Endodermal cell (in vitro differentiated cells): ENCODE measurements around the gene KDM8. TPM values are rescaled to one million over a fixed set of nuclear protein-coding genes. Genes with fewer than 3 reads are reported as not detected.
A peak's percentile ranks its signal among the peaks of the same experiment; 100 is the strongest.

Experiments
- DNase-seq: peaks from one replicate; pipeline ENCODE4 v3.0.0-alpha.2; 2017
- H3K27ac ChIP-seq: 2 replicates; pipeline ENCODE4 v1.5.1; 2013; ENCODE audit warnings: mild to moderate bottlenecking, low read depth, low read length, moderate library complexity
- H3K27me3 ChIP-seq: 2 replicates; pipeline ENCODE4 v1.6.1; 2013; ENCODE audit warnings: mild to moderate bottlenecking, low read length, moderate library complexity; ENCODE audit not compliant: insufficient read depth, control insufficient read depth, poor library complexity, severe bottlenecking
- H3K36me3 ChIP-seq: 2 replicates; pipeline ENCODE4 v1.7.0; 2013; ENCODE audit warnings: mild to moderate bottlenecking, low read length, moderate library complexity; ENCODE audit not compliant: control insufficient read depth, insufficient read depth
- H3K4me1 ChIP-seq: one replicate; pipeline ENCODE4 v1.7.0; 2013; ENCODE audit warnings: low read length; ENCODE audit not compliant: control insufficient read depth, insufficient read depth
- H3K4me3 ChIP-seq: 2 replicates; pipeline ENCODE4 v1.5.1; 2013; ENCODE audit warnings: mild to moderate bottlenecking, low read length, moderate library complexity
- H3K9ac ChIP-seq: 2 replicates; pipeline ENCODE4 v1.6.1; 2013; ENCODE audit warnings: mild to moderate bottlenecking, low read length, moderate library complexity; ENCODE audit not compliant: poor library complexity, severe bottlenecking; ENCODE audit errors: extremely low read depth
- H3K9me3 ChIP-seq: 2 replicates; pipeline ENCODE4 v1.6.1; 2013; ENCODE audit warnings: mild to moderate bottlenecking, low read length, moderate library complexity; ENCODE audit not compliant: control insufficient read depth
- H3K27ac Mint-ChIP-seq: 2 replicates; pipeline ENCODE4 v1.8.0; 2020; ENCODE audit warnings: mixed read lengths
- H3K27me3 Mint-ChIP-seq: 2 replicates; pipeline ENCODE4 v1.8.0; 2021; ENCODE audit warnings: mild to moderate bottlenecking, mixed read lengths; ENCODE audit not compliant: insufficient read depth
- H3K36me3 Mint-ChIP-seq: 2 replicates; pipeline ENCODE4 v1.8.0; 2020; ENCODE audit warnings: low read depth, mixed read lengths
- H3K4me1 Mint-ChIP-seq: 2 replicates; pipeline ENCODE4 v1.8.0; 2020; ENCODE audit warnings: mixed read lengths
- H3K4me3 Mint-ChIP-seq: 2 replicates; pipeline ENCODE4 v1.8.0; 2020; ENCODE audit warnings: mild to moderate bottlenecking, moderate library complexity, mixed read lengths
- H3K9me3 Mint-ChIP-seq: 2 replicates; pipeline ENCODE4 v1.8.0; 2020; ENCODE audit warnings: mild to moderate bottlenecking, mixed read lengths
- WGBS, 2 experiments: methylation state at CpG; one replicate each; pipeline versions ENCODE4 v1.1.5 to v1.1.7; 2013; ENCODE audit warnings: missing lambda C conversion rate in 2 of 2, mixed read lengths in 1 of 2; ENCODE audit not compliant: insufficient coverage in 1 of 2, insufficient read length in 1 of 2; 5-methylcytosine and 5-hydroxymethylcytosine counted together
- total RNA-seq, 2 donors: library from RNA; stranded (reverse); fragmentation: NEBNext Ultra II Directional in 1 of 2; extraction: Animal tissue kit (Norgen Biotek cat#: 25700) in 1 of 2; gene quantifications; 2 replicates in 1 of 2; 3 replicates in 1 of 2; pipeline ENCODE4 v1.2.1, GENCODE V29; 2021
- TF ChIP-seq, protein P1 (sequence below): fragments of 200-600 bp; sonication (generic); conservative IDR thresholded peaks from 2 replicates; pipeline ENCODE4 v1.5.0; 2021; ENCODE audit warnings: antibody characterized with exemption, mild to moderate bottlenecking

The KDM8 gene
- total RNA-seq, 2 donors from 2014 or later = 11.0 to 12.1 TPM

DNA sequence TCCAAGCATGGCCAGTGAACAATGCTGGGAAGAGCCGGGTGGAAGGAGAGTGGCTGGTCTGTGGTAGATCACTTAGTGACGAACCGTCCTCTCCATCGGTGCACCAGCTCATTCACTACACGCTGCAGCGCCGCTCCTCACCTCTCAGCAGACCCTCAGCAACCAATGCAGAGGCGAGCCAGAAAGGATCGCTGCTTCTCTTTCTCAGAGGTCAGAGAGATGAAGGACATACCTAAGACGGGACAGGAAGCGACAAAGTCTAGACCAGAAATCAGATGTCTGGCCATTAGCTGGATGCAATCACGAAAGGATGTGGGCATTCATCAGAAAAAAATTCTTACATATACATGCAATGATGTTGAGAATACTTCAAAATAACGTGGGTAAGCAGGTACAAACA, 38.3 kb downstream of the KDM8 start:
- H3K4me1 ChIP-seq = no peaks in the 10 kb centered on the region
- TF ChIP-seq, protein P1, sequence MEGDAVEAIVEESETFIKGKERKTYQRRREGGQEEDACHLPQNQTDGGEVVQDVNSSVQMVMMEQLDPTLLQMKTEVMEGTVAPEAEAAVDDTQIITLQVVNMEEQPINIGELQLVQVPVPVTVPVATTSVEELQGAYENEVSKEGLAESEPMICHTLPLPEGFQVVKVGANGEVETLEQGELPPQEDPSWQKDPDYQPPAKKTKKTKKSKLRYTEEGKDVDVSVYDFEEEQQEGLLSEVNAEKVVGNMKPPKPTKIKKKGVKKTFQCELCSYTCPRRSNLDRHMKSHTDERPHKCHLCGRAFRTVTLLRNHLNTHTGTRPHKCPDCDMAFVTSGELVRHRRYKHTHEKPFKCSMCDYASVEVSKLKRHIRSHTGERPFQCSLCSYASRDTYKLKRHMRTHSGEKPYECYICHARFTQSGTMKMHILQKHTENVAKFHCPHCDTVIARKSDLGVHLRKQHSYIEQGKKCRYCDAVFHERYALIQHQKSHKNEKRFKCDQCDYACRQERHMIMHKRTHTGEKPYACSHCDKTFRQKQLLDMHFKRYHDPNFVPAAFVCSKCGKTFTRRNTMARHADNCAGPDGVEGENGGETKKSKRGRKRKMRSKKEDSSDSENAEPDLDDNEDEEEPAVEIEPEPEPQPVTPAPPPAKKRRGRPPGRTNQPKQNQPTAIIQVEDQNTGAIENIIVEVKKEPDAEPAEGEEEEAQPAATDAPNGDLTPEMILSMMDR = no peak
- H3K27me3 Mint-ChIP-seq = no peaks in the 10 kb centered on the region
- H3K9ac ChIP-seq = no peak overlapping the region
- whole genome bisulfite sequencing, 2 experiments = 83 to 85% methylated on average over 11 to 13 of the region's 13 CpGs
- H3K27ac ChIP-seq = no peak overlapping the region
- H3K36me3 Mint-ChIP-seq = no peaks in the 10 kb centered on the region
- DNase-seq = no peak
- no peaks in the 10 kb centered on the region for H3K27me3 ChIP-seq
- H3K9me3 ChIP-seq = no peaks in the 10 kb centered on the region
- no peak overlapping the region for H3K4me3 Mint-ChIP-seq
- H3K27ac Mint-ChIP-seq = no peak overlapping the region
- H3K36me3 ChIP-seq = no peaks in the 10 kb centered on the region
- H3K4me3 ChIP-seq = no peak overlapping the region
- H3K4me1 Mint-ChIP-seq = peaks cover 13% of the 10 kb centered on the region
- H3K9me3 Mint-ChIP-seq = no peaks in the 10 kb centered on the region

DNA sequence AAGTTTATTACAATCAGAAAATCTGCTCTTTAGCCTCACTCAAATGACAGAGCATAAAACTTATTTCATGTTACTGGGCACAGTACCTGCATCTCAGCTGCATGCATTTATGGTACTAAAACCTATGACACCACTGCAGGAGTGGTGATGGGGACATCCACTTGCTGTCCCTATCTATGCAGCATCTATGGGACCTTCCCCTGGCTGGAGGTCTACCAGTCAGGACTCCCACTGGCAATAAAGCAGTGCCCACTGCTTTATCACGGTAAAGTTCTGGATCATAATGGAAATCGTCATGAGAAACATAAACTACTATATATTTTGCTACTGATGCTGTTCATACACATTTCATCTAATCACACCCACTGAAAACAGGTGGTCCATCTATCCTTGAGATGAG, 39.1 kb downstream of the KDM8 start:
- WGBS, 2 experiments = 95 to 100% methylated on average over 2 of the region's 2 CpGs
- H3K9ac ChIP-seq = no peak overlapping the region

DNA sequence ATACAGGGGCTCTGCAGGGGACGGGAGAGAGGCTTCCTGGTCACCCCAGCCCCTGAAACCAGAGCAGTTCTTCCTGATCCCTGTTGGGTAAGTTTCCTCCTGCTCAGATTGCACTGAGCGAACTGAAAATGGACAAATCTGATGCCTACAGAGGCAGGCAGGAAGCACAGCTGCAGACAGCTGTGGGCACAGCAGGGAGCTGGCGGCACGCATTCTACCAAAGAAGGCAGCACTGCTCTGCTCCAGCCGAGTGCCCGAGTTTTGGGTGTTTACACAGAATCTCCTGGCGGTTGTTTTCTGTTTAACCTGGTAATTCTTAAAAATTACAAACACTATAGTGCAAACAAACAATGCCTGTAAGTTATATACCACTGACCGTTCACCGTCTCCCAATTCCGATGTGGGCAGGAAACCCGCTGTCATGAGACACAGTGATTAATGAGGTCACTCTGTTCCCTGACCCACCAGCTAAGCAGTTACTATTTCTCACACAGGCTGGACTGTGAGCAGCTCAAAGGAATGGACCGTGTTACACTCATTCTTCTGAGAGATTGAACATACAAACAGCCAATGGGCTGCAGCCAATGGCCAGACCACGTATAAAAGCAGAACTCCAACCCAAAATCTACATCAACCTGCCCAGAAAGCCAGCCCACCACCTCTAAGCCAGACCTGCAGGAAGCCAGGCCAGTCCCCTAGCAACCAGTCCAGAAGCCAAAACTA, 39.7 kb downstream of the KDM8 start:
- H3K27ac ChIP-seq = peak overlapping the region; percentile 81

More for the DNA sequence above, 39.1 kb downstream of the KDM8 start:
- Histone ChIP-seq H3K27ac (peak overlapping the region; percentile 81), H3K36me3 (no peaks in the 10 kb centered on the region), H3K27me3 (no peaks in the 10 kb centered on the region), H3K4me3 (no peak overlapping the region), H3K4me1 (no peaks in the 10 kb centered on the region), H3K9me3 (no peaks in the 10 kb centered on the region)
- Mint-ChIP-seq H3K27ac (no peak overlapping the region), H3K36me3 (no peaks in the 10 kb centered on the region), H3K4me3 (no peak overlapping the region), H3K27me3 (no peaks in the 10 kb centered on the region), H3K9me3 (no peaks in the 10 kb centered on the region), H3K4me1 (peaks cover 9% of the 10 kb centered on the region)
- peak; percentile 5 for DNase-seq
- TF ChIP-seq, protein P1 = no peak

More for the DNA sequence above, 39.7 kb downstream of the KDM8 start:
- Histone ChIP-seq H3K4me1 (no peaks in the 10 kb centered on the region), H3K9me3 (no peaks in the 10 kb centered on the region), H3K27me3 (no peaks in the 10 kb centered on the region), H3K36me3 (no peaks in the 10 kb centered on the region), H3K4me3 (no peak overlapping the region), H3K9ac (no peak overlapping the region)
- Mint-ChIP-seq H3K4me3 (no peak overlapping the region), H3K4me1 (peaks cover 9% of the 10 kb centered on the region), H3K27me3 (no peaks in the 10 kb centered on the region), H3K27ac (no peak overlapping the region), H3K9me3 (no peaks in the 10 kb centered on the region), H3K36me3 (no peaks in the 10 kb centered on the region)
- WGBS, 2 experiments = 63 to 74% methylated on average over 11 to 13 of the region's 13 CpGs
- TF ChIP-seq, protein P1 = no peak
- peak; percentile 53 for DNase-seq
